HG03378 (cell line): Measurements from ENCODE around the gene RAB11A.

Experiments used
- ATAC-seq: cut with Tn5 transposase; IDR thresholded peaks from one replicate; pipeline ENCODE4 v1.9.1; 2021; ENCODE audit warnings: mild to moderate bottlenecking, moderate library complexity; ENCODE audit not compliant: unreplicated experiment

The RAB11A gene

GRCh38 chr15:65935391-65935790 is 66.1 kb downstream of the RAB11A start:
- no peak for ATAC-seq

- ATAC-seq, result no peak
These were observed 67.0 kb downstream of the RAB11A start for GRCh38 chr15:65936282-65936681.

- ATAC-seq, result no peak
These were observed 67.8 kb downstream of the RAB11A start for GRCh38 chr15:65937054-65937453.

GRCh38 chr15:65937476-65937875 is 68.2 kb downstream of the RAB11A start:
- no peak for ATAC-seq

- no peak for ATAC-seq
These were observed 69.3 kb downstream of the RAB11A start for GRCh38 chr15:65938604-65939003.

GRCh38 chr15:65939901-65940617 is 70.8 kb downstream of the RAB11A start:
- ATAC-seq, result no peak

- no peak for ATAC-seq
These were observed 71.3 kb downstream of the RAB11A start for GRCh38 chr15:65940618-65940909.
